HG02623 (cell line): Measurements from ENCODE around the gene GNG7.

Experiments
- ATAC-seq: cut with Tn5 transposase; IDR thresholded peaks from one replicate; pipeline ENCODE4 v1.9.1; 2021; ENCODE audit warnings: moderate library complexity; ENCODE audit not compliant: unreplicated experiment

Gene GNG7

DNA sequence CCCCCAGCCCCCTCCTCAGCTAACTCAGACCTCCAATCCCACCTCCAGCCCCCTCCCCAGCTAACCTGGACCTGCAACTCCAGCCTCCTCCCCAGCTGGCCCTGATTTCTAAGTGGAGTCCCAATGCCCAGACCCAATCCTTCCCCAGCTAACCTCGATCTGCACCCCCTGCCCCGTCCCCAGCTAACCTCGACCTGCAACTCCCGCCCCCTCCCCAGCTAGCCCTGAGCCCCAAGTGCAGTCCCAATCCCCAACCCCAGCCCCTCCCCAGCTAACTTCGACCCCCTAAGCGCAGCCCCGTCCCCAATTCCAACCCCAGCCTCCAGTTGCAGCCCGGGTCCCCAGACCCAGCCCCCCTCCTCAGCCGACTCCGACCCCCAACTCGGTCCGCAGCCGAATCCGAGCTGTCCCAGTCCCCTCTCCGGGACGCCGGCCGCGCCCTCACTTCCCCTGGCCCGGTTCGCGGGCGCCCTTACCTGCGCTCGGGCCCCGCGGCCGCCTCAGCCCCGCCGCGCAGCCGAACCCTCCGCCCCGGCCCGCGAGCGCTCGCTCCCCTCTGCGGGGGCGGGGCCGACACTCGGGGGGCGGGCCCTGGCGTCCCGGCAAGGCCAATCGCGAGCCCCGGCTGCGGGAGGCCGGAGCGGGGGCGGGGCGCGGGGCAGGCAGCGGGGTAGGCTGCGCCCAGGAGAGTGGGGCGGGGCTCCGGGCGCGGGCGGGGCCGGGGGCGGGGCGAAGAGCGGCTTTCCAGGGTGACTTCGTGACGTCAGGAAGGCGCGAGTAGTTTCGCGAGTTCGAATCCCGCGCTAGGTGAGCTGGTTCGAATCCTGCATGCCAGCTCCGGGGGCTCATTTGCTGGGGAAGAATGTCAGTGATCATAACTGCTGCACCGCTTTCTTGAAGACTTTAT is at the start of gene GNG7:
Gene GNG7 (minus strand): TSS at position 525 of the 907 bp plus-strand sequence. CDS start 182,006 bp downstream, outside the sequence.
- ATAC-seq: peak; percentile 73

DNA sequence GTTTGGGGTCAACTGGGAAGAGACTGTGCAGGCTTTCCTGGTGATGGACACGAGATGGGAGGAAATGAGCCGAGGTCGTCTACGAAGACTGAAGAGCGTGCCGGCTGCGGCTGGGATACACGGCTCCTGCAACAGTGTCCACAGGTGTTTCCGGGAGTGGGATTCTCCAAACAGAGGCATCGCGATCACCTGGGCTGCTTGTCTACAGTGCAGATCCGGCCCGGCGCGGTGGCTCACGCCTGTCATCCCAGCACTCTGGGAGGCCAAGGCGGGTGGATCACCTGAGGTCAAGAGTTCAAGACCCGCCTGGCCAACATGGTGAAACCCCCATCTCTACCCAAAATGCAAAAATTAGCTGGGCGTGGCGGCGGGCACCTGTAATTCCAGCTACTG is 48.9 kb upstream of the GNG7 start:
- no peak for ATAC-seq

- ATAC-seq: no peak
These were observed 48.4 kb upstream of the GNG7 start for GRCh38 chr19:2750808-2751437.

DNA sequence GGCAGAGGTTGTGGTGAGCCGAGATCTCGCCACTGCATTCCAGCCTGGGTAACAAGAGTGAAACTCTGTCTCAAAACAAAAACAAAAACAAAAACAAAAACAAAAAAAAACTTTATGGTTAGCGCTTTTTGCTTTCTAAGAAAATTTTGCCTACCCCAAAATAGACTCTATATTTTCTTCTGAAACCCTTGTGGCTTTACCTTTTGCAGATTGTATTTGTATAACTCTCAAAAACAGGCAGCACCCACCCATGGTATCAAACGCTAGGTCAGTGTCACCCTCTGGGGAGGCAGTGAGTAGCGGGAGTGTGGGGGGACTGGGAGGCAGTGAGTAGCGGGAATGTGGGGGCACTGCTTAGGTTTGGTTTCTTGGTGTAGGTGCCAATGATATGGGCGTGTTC is 44.9 kb upstream of the GNG7 start:
- no peak for ATAC-seq

DNA sequence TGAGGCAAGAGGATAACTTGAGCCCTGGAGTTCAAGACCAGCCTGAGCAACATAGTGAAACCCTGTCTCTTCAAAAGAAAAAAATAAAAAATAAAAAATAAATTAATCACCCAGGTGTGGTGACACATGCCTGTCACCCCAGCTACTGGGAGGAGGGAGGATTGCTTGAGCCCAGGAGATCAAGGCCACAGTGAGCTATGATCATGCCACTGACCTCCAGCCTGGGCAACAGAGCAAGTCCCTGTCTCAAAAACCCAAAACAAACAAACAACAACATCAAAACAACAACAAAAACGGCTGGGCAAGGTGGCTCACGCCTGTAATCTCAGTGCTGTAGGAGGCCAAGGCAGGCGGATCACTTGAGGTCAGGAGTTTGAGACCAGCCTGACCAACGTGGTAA is 41.6 kb upstream of the GNG7 start:
- no peak for ATAC-seq

GRCh38 chr19:2743099-2743498 is 40.6 kb upstream of the GNG7 start:
- ATAC-seq: no peak

GRCh38 chr19:2740314-2740656 is 37.8 kb upstream of the GNG7 start:
- no peak for ATAC-seq

GRCh38 chr19:2739602-2740313 is 37.3 kb upstream of the GNG7 start, which contains the start of gene SLC39A3:
Gene SLC39A3, minus strand, starts transcription at chr19:2740017. Its CDS starts 2,760 bp downstream, at chr19:2737257.
- ATAC-seq: peak; percentile 96

GRCh38 chr19:2736550-2737190 is 34.2 kb upstream of the GNG7 start:
- ATAC-seq: no peak

DNA sequence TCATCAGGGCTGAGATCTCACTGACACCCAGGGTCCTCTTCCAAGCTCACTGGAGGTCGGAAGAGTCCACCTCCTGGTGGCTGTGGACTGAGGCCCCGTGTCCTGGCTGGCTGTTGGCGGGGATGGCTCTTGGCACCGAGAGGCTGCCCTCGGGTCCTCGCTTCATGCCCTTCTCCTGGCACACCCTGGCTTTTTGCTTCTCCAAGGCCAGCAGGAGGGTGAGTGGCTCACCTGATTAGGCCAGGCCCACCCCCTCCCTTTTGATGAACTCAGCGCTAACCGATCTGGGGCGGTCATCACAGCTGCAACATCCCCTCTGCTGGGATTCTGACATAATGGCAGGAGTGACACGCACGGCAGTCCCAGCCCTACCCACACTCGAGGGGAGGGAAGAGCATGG is 32.9 kb upstream of the GNG7 start:
- ATAC-seq: no peak

- ATAC-seq: no peak
These were observed 32.2 kb upstream of the GNG7 start for GRCh38 chr19:2734589-2735288.

DNA sequence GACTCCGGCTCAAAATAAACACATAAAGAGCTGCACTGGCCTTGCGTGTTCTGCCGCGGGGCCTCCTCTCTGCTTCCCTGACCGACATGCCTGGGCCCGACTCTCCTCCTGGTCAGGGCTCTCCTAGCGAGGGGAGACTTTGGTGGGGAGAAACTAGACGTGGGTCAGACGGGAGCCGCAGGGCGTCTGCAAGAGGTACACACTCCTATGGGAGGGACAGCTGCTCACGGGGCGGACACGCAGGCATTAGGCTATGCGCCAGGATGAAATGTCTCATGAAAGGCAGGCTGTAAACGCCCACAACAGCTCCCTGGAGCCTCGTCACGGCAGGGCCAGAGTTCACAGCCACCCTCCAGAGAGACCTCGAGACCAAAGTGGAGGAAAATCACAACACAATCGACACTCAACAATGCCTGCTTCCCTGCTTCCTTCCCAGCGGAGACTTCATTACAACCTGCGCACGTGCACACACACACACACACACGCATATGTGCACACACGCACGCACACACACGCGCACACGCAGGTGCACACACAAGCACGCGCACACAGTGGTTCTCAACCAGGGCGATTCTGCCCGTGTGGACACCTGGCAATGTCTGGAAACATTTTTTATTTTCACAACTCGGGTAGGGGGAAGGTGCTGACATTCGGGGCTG is 31.6 kb upstream of the GNG7 start:
- no peak for ATAC-seq

DNA sequence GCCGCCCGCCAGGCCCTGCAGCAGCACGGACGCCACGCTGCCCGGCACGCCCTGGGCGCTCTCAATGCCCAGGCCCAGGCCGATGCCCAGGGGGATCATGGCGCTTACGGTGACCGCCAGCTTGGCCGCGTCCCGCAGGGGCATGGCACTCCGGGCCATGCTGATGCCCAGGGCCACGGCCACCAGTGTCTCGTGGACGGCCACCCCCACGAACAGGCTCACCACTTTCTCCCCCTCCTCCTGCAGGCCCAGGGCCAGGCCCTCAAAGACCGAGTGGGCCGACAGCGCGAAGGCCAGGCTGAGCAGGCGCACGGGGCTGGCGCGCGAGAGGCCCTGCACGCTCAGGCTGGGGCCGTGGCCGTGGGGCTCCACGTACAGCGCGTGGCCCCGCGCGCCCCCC is 30.4 kb upstream of the GNG7 start:
- ATAC-seq: no peak

DNA sequence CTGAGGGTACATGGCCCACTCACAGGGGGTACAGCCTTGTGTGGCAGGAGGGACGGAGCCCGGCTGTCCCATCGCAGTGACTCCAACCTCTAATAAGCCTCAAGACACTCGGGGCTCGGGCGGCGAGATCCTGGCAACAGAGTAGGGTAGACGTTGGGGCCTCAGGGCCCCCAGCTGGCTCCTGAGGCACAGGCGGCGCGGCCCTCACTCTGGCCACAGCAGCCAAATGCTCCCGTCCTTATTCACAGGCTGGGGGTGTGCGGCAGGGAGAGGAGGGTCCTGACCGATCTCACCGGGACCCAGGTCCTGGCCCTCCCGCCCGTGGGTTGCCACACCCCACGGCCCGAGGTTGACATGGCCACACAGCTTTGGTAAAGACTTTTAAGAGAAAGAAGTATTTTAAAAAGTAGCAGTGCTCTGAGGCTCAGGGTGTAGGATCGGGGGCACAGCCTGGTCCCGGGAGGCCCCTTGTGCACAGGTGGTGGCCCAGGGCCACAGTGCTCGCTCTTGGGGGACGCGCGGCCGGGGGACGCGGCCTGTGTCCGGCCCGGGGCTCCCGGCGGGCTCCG is 29.7 kb upstream of the GNG7 start:
- ATAC-seq: no peak

GRCh38 chr19:2731181-2731995 is 28.9 kb upstream of the GNG7 start:
- no peak for ATAC-seq

DNA sequence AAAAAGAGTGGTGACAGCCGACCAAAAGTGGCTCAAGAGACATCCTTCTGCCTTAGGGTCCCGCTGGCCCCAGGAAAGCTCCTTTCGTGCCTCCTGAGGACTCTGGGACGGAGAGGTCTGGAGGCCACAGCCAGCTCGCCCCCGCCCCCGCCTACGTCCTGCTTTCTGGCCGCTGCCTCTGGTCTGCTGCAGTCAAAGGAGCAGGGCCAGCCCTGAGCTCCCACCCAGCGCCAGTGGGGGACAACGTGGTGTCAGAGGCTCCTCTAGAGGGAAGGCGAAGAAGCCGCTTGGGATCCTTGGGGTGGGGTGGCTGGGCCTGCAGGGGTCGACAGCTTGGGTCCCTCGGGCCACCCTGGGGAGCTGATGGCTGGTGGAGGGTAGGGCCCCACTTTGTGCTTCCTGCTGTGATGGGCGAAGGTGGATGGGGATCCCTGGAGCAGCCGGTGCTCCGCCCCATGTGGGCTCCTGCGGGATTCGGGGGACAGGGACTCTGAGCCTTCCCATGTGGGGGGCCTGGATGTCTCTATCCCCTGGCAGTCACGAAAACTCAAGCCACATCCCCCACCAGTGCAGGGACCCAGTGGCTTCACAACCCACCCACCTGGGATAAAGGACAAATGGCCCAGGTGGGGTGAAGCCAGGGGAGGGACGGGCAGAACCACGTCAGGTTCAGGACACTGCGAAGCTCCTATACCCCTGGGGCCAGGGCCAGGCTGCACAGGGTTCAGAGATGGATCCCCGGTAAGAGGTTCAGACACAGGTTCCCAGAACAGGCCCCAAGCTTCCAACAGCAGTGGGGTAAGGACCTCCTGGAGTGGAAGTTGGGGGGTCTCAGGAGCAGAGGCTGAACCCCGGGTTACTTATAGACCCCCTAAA is 27.7 kb upstream of the GNG7 start:
- ATAC-seq: no peak

DNA sequence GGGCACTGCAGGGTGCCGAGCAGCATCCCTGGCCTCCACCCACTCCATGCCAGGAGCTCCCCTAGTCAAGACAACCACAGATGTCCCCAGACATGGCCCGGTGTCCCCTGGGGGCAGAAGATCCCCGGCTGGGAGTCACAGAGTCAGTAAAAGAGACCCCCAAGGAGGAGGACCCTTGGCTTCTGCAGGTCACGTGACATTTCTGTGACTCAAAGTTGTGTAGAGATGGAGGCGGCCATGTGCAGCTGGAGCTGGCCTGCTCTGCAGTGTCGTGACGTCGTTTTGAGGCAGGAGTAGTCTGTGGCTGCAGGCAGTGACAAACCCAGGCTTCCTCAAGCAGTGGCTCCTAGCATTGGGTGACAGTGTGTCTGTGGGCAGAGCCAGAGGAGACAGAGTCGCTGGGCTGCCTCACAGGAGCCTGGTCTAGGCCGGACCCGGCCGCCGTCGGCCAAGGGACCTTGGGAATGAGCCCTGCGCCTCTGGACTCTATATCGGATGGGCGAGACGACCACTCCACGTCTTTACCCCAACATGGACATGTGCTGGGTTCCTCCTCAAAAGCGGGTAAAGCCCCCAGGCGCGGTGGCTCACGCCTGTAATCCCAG is 26.4 kb upstream of the GNG7 start:
- ATAC-seq: no peak

- no peak for ATAC-seq
These were observed 25.1 kb upstream of the GNG7 start for GRCh38 chr19:2727640-2727944.
